Gastrocnemius medialis (tissue), 4 donors: ENCODE data around the gene WFDC1. TPM values are rescaled to one million over a fixed set of nuclear protein-coding genes. Genes with fewer than 3 reads are reported as not detected.

Experiments
- ATAC-seq, 2 donors: fragments of 150-250 bp; one replicate each; pipeline ENCODE4 v1.9.1; 2016
- DNase-seq, 2 donors: peaks; one replicate each; pipeline ENCODE4 v3.0.0-alpha.2; 2019
- H3K27ac ChIP-seq, 4 donors: fragments of 200-600 bp; sonication (generic); 1 replicate in 1 of 4; 2 replicates in 3 of 4; pipeline ENCODE4 v1.5.1; 2016 to 2018; ENCODE audit warnings: mild to moderate bottlenecking in 2 of 4, moderate library complexity in 1 of 4
- H3K27me3 ChIP-seq, 3 donors: fragments of 200-600 bp; sonication (generic) in 2 of 3; 1 replicate in 1 of 3; 2 replicates in 2 of 3; pipeline versions ENCODE4 v1.5.1 to v1.6.0; 2016 to 2019; ENCODE audit warnings: mild to moderate bottlenecking in 1 of 3, moderate library complexity in 1 of 3
- H3K36me3 ChIP-seq, 2 donors: fragments of 200-600 bp; sonication (generic) in 1 of 2; one replicate each; pipeline ENCODE4 v1.5.1; 2017 to 2018
- H3K4me1 ChIP-seq, 2 donors: fragments of 200-600 bp; sonication (generic) in 1 of 2; one replicate each; pipeline ENCODE4 v1.5.1; 2016 to 2017; ENCODE audit warnings: mild to moderate bottlenecking in 2 of 2
- H3K4me3 ChIP-seq, 4 donors: fragments of 200-600 bp; sonication (generic) in 3 of 4; 1 replicate in 1 of 4; 2 replicates in 3 of 4; pipeline ENCODE4 v1.5.1; 2016 to 2019; ENCODE audit warnings: mild to moderate bottlenecking in 2 of 4
- H3K9me3 ChIP-seq, 3 donors: fragments of 200-600 bp; sonication (generic) in 2 of 3; 1 replicate in 1 of 3; 2 replicates in 2 of 3; pipeline ENCODE4 v1.5.1; 2016 to 2019
- POLR2A ChIP-seq, 2 donors: fragments of 450-650 bp; IDR thresholded peaks; one replicate each; pipeline ENCODE4 v1.6.1; 2017; ENCODE audit warnings: antibody characterized with exemption in 2 of 2, mild to moderate bottlenecking in 2 of 2, moderate library complexity in 2 of 2
- in situ Hi-C, 4 donors: fragments of 200-750 bp; cut with MboI; loops; one replicate each; pipeline versions ENCODE4 v1.15.0 to v1.8.0; 2017; ENCODE audit warnings: low sequenced_read_pairs in 4 of 4
- intact Hi-C: fragments of 100-400 bp; cut with DNase I; formaldehyde crosslinking; loops from one replicate; pipeline ENCODE4 v1.15.1; 2023; ENCODE audit warnings: low total_unique reads
- total RNA-seq, 4 donors: library from RNA; depleted of rRNA; stranded (reverse); fragments of >200 nt; gene quantifications; one replicate each; pipeline versions ENCODE4 v1.1.0 to v1.2.3, GENCODE V29; 2016
- TF ChIP-seq, protein P1 (sequence below), 5 experiments: fragments of 450-650 bp in 3 of 5; fragments of 200-600 bp in 2 of 5; sonication (generic) in 2 of 5; IDR thresholded peaks in 4 of 5; conservative IDR thresholded peaks in 1 of 5; 1 replicate in 4 of 5; 2 replicates in 1 of 5; pipeline ENCODE4 v1.5.1; 2016 to 2019; ENCODE audit warnings: antibody characterized with exemption in 5 of 5, mild to moderate bottlenecking in 3 of 5, moderate library complexity in 3 of 5

Gene WFDC1
- total RNA-seq, 4 donors from 2014 or later = 0.40 to 0.68 (median 0.49) TPM; not detected in 1

- intact Hi-C loops (no loop called here), in situ Hi-C loops (no loop called here)
- no peak overlapping the region for H3K27ac ChIP-seq
- no peaks in the 10 kb centered on the region for H3K4me1 ChIP-seq
- no peaks in the 10 kb centered on the region for H3K36me3 ChIP-seq
- no peaks in the 10 kb centered on the region for H3K9me3 ChIP-seq
- DNase-seq (no peak), ATAC-seq (no peak)
- peaks cover 0 to 6% (median 0%) of the 10 kb centered on the region in 3 donors for H3K27me3 ChIP-seq
- TF ChIP-seq POLR2A (IDR thresholded peaks at IDR 0.05) = no peak
- TF ChIP-seq, protein P1, sequence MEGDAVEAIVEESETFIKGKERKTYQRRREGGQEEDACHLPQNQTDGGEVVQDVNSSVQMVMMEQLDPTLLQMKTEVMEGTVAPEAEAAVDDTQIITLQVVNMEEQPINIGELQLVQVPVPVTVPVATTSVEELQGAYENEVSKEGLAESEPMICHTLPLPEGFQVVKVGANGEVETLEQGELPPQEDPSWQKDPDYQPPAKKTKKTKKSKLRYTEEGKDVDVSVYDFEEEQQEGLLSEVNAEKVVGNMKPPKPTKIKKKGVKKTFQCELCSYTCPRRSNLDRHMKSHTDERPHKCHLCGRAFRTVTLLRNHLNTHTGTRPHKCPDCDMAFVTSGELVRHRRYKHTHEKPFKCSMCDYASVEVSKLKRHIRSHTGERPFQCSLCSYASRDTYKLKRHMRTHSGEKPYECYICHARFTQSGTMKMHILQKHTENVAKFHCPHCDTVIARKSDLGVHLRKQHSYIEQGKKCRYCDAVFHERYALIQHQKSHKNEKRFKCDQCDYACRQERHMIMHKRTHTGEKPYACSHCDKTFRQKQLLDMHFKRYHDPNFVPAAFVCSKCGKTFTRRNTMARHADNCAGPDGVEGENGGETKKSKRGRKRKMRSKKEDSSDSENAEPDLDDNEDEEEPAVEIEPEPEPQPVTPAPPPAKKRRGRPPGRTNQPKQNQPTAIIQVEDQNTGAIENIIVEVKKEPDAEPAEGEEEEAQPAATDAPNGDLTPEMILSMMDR (IDR thresholded peaks at IDR 0.05 in 4 of 5, conservative IDR thresholded peaks at IDR 0.05 in 1 of 5) = no peak
- no peak overlapping the region for H3K4me3 ChIP-seq
These were observed 34.3 kb downstream of the WFDC1 start for GRCh38 chr16:84329016-84329415.

DNA sequence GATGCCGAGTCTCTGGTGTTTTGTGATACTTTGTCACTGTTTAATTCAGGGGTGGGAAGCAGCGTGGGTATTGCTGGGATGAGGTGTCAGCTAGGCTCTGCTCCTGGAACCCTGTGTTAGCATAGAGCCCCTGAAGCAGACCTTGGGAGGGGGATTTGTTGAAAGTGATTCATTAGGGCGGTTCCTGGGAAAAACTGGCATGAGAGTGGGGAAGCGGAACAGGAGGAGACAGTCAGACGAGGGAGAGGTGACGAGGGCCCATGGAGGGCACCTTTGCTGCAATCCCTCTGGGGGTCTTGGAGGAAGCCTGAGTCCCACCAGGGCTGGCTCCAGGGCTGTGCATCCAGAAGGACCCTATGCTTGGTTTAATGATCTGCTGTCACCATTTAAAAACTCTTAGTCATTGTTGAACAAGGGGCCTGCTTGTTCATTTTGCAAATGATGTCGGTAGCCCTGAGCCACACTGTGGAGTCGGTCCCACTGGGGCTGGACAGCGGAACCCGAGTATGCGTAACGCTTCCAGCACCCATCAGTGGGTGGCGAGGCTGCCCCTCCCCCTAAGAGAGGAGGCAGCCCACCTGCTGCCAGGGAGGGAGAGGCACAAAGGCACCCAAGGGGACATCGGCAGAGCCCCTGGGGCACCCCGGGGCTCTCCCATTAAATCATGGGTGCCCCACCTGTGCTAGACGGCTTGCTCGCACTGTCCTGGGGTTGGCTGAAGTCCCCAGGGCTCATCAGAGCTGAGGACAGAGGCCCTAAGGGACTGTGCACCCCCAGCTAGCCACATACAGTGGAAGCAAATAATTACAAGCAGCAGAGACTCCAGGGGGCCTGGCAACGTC, 35.4 kb downstream of the WFDC1 start:
- intact Hi-C loops = no loop called here
- DNase-seq (no peak), ATAC-seq (no peak)
- Histone ChIP-seq H3K4me1 (no peaks in the 10 kb centered on the region), H3K9me3 (no peaks in the 10 kb centered on the region), H3K4me3 (no peak overlapping the region), H3K27ac (no peak overlapping the region), H3K36me3 (no peaks in the 10 kb centered on the region), H3K27me3 (peaks cover 0 to 6% (median 0%) of the 10 kb centered on the region in 3 donors)
- TF ChIP-seq, protein P1 (IDR thresholded peaks at IDR 0.05 in 4 of 5, conservative IDR thresholded peaks at IDR 0.05 in 1 of 5) = no peak
- TF ChIP-seq POLR2A (IDR thresholded peaks at IDR 0.05) = no peak
- in situ Hi-C loops = no loop called here

GRCh38 chr16:84330685-84331050, 36.0 kb downstream of the WFDC1 start:
- no peak overlapping the region for H3K27ac ChIP-seq
- ATAC-seq (no peak), DNase-seq (no peak)
- in situ Hi-C loops (no loop called here), intact Hi-C loops (no loop called here)
- no peaks in the 10 kb centered on the region for H3K9me3 ChIP-seq
- TF ChIP-seq POLR2A (IDR thresholded peaks at IDR 0.05) = no peak
- TF ChIP-seq, protein P1 (IDR thresholded peaks at IDR 0.05 in 4 of 5, conservative IDR thresholded peaks at IDR 0.05 in 1 of 5) = no peak
- H3K27me3 ChIP-seq = peaks cover 0 to 6% (median 0%) of the 10 kb centered on the region in 3 donors
- H3K4me3 ChIP-seq = no peak overlapping the region
- H3K4me1 ChIP-seq = no peaks in the 10 kb centered on the region
- no peaks in the 10 kb centered on the region for H3K36me3 ChIP-seq

DNA sequence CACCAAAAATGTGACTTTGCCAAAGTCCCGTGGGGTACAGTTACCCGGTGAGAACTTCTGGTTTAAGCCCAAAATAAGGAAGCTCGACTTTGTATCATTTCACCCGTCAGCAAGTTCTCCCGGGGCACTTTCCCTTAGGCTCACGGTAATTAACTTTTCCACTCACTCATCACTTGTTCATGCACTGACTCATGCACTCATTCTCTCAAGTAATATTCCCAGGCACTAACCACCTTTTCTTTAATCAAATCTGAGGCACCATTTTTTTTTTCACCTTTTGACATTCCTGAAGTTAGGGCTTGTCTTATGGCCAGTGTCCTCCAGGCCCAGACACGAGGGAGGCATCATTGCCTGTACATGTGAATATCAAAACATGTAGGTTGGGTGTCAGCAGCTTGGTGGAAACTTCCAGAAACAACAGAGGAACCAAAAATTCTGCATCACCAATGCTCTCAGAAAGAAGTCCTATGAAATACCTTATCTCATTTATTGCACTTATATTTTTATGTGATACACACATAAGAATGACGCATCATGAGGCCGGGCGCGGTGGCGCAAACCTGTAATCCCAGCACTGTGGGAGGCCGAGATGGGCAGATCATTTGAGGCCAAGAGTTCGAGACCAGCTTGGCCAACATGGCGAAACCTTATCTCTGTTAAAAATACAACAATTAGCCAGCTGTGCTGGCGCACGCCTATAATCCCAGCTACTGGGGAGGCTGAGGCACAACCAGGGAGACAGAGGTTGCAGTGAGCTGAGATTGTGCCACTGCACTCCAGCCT, 37.5 kb downstream of the WFDC1 start:
- Histone ChIP-seq H3K27ac (no peak overlapping the region), H3K27me3 (peaks cover 0 to 6% (median 0%) of the 10 kb centered on the region in 3 donors), H3K9me3 (no peaks in the 10 kb centered on the region), H3K4me1 (no peaks in the 10 kb centered on the region), H3K36me3 (no peaks in the 10 kb centered on the region), H3K4me3 (no peak overlapping the region)
- in situ Hi-C loops = no loop called here
- intact Hi-C loops = no loop called here
- ATAC-seq = no peak
- no peak for TF ChIP-seq POLR2A (IDR thresholded peaks at IDR 0.05)
- TF ChIP-seq, protein P1 (IDR thresholded peaks at IDR 0.05 in 4 of 5, conservative IDR thresholded peaks at IDR 0.05 in 1 of 5) = no peak
- DNase-seq = no peak
